Tibial nerve (tissue), 3 donors: ENCODE measurements around the gene MAPK11.

Experiments used
- POLR2A ChIP-seq, 2 donors: fragments of 450-650 bp; IDR thresholded peaks; one replicate each; pipeline ENCODE4 v1.6.1; 2017; ENCODE audit warnings: antibody characterized with exemption in 2 of 2, mild to moderate bottlenecking in 2 of 2, moderate library complexity in 2 of 2
- TF ChIP-seq, protein P1 (sequence below), 5 experiments: fragments of 200-600 bp in 3 of 5; fragments of 450-650 bp in 2 of 5; sonication (generic) in 3 of 5; IDR thresholded peaks; one replicate each; pipeline ENCODE4 v1.5.1; 2016 to 2019; ENCODE audit warnings: antibody characterized with exemption in 5 of 5, mild to moderate bottlenecking in 3 of 5, moderate library complexity in 2 of 5

DNA sequence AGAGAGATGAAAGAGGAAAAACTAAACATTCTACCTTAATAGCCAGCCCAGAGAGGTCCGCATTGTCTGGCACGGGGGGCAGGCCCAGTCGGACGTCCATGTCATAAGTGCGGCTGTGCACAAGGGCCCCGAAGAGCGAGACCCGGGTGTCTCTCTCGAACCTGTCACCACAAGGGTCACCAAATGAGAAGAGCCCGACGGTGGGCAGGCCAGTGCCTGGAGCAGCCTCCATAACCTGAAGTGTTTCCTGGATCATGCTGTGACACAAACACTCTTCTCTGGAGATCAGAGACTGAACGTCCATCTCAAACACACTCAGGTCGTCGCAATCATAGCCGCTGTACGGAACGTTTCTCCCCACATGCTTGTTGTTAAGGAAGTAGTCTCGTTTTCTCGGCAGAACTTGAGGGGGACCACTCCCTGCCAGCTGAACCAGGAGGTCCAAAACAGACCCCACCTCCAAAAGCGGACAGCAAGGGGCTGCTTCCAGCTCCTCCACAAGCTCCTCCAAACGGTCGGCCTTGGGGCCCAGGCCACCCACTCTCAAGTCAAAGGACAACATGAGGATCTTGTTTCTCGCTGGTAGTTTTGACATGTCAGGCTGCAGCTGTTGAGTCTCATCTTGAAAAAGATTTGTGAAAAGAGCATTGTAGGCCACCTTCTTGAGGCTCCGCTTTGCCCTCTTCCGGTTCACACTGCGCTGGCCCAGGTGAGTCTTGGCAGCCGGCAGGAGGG lies 26.3 kb downstream of the MAPK11 start:
- TF ChIP-seq, protein P1, sequence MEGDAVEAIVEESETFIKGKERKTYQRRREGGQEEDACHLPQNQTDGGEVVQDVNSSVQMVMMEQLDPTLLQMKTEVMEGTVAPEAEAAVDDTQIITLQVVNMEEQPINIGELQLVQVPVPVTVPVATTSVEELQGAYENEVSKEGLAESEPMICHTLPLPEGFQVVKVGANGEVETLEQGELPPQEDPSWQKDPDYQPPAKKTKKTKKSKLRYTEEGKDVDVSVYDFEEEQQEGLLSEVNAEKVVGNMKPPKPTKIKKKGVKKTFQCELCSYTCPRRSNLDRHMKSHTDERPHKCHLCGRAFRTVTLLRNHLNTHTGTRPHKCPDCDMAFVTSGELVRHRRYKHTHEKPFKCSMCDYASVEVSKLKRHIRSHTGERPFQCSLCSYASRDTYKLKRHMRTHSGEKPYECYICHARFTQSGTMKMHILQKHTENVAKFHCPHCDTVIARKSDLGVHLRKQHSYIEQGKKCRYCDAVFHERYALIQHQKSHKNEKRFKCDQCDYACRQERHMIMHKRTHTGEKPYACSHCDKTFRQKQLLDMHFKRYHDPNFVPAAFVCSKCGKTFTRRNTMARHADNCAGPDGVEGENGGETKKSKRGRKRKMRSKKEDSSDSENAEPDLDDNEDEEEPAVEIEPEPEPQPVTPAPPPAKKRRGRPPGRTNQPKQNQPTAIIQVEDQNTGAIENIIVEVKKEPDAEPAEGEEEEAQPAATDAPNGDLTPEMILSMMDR (IDR thresholded peaks at IDR 0.05) = no peak
- TF ChIP-seq POLR2A (IDR thresholded peaks at IDR 0.05) = no peak
